SJCRH30 (cell line): ENCODE results near the gene CNTN5. TPM values are rescaled to one million over a fixed set of nuclear protein-coding genes. Genes with fewer than 3 reads are reported as not detected.
"Not testable (repeated sequence)": the region's sequence is repeated elsewhere in the genome, so short reads cannot be mapped to it uniquely, and the experiment has no call there.

Experiments
- DNase-seq, 2 experiments: peaks; one replicate each; pipeline ENCODE4 v3.0.0-alpha.2; 2015 to 2020
- H3K27ac ChIP-seq: fragments of 250-450 bp; sonication (Bioruptor Pico); 2 replicates; pipeline ENCODE4 v1.5.1; 2020; ENCODE audit warnings: mild to moderate bottlenecking, moderate library complexity
- H3K27me3 ChIP-seq: fragments of 250-450 bp; sonication (Bioruptor Pico); 2 replicates; pipeline ENCODE4 v1.5.1; 2020; ENCODE audit warnings: mild to moderate bottlenecking, moderate library complexity
- H3K36me3 ChIP-seq: fragments of 250-450 bp; sonication (Bioruptor Pico); 2 replicates; pipeline ENCODE4 v1.5.1; 2020; ENCODE audit warnings: mild to moderate bottlenecking, moderate library complexity
- H3K4me1 ChIP-seq: fragments of 250-450 bp; sonication (Bioruptor Pico); 2 replicates; pipeline ENCODE4 v1.5.1; 2020; ENCODE audit warnings: mild to moderate bottlenecking, moderate library complexity
- H3K4me3 ChIP-seq: fragments of 250-450 bp; sonication (Bioruptor Pico); 2 replicates; pipeline ENCODE4 v1.5.1; 2020; ENCODE audit warnings: mild to moderate bottlenecking, moderate library complexity
- H3K9me3 ChIP-seq: fragments of 250-450 bp; sonication (Bioruptor Pico); replicated peaks from 2 replicates; pipeline ENCODE4 v1.5.1; 2020; ENCODE audit warnings: mild to moderate bottlenecking, moderate library complexity
- total RNA-seq: library from RNA; depleted of rRNA; stranded (reverse); fragments of >200 nt; shearing (Covaris generic); gene quantifications from 2 replicates; pipeline ENCODE4 v1.2.3, GENCODE V29; 2014

CNTN5 gene
- total RNA-seq, 1 experiment from 2014 or later: 0.34 TPM

- not testable (repeated sequence) for DNase-seq
These were observed 1236.6 kb downstream of the CNTN5 start for GRCh38 chr11:100257238-100257803.

GRCh38 chr11:100269516-100269915 lies 1248.8 kb downstream of the CNTN5 start:
- no peak for DNase-seq
- H3K4me3 ChIP-seq: no peak overlapping the region

More at GRCh38 chr11:100257238-100257803, 1236.6 kb downstream of the CNTN5 start:
- not testable (repeated sequence) for H3K9me3 ChIP-seq, H3K4me3 ChIP-seq, H3K27ac ChIP-seq, H3K27me3 ChIP-seq, H3K4me1 ChIP-seq, H3K36me3 ChIP-seq

GRCh38 chr11:100273066-100273815 lies 1252.5 kb downstream of the CNTN5 start:
- no peak for DNase-seq
- Histone ChIP-seq H3K4me1 (no peaks in the 10 kb centered on the region), H3K27me3 (no peaks in the 10 kb centered on the region)

More at GRCh38 chr11:100269516-100269915, 1248.8 kb downstream of the CNTN5 start:
- H3K27me3 ChIP-seq: no peaks in the 10 kb centered on the region
- H3K36me3 ChIP-seq: no peaks in the 10 kb centered on the region
- no peaks in the 10 kb centered on the region for H3K4me1 ChIP-seq
- H3K9me3 ChIP-seq: no peaks in the 10 kb centered on the region
- no peak overlapping the region for H3K27ac ChIP-seq

GRCh38 chr11:100274466-100274865 lies 1253.7 kb downstream of the CNTN5 start:
- H3K36me3 ChIP-seq, H3K27me3 ChIP-seq, H3K27ac ChIP-seq, H3K4me1 ChIP-seq, DNase-seq, H3K4me3 ChIP-seq, H3K9me3 ChIP-seq: not testable (repeated sequence)

More at GRCh38 chr11:100273066-100273815, 1252.5 kb downstream of the CNTN5 start:
- Histone ChIP-seq H3K9me3 (no peaks in the 10 kb centered on the region), H3K4me3 (no peak overlapping the region), H3K36me3 (no peaks in the 10 kb centered on the region), H3K27ac (no peak overlapping the region)

- Histone ChIP-seq H3K27ac (no peak overlapping the region), H3K27me3 (no peaks in the 10 kb centered on the region), H3K4me1 (no peaks in the 10 kb centered on the region), H3K4me3 (no peak overlapping the region), H3K36me3 (no peaks in the 10 kb centered on the region), H3K9me3 (no peaks in the 10 kb centered on the region)
- no peak for DNase-seq
These were observed 1274.0 kb downstream of the CNTN5 start for GRCh38 chr11:100294748-100295147.

- H3K4me1 ChIP-seq: no peaks in the 10 kb centered on the region
- no peak overlapping the region for H3K27ac ChIP-seq
- no peaks in the 10 kb centered on the region for H3K27me3 ChIP-seq
- H3K9me3 ChIP-seq: no peaks in the 10 kb centered on the region
- no peaks in the 10 kb centered on the region for H3K36me3 ChIP-seq
- no peak for DNase-seq
- no peak overlapping the region for H3K4me3 ChIP-seq
These were observed 1275.4 kb downstream of the CNTN5 start for GRCh38 chr11:100296051-100296679.

- H3K27me3 ChIP-seq: no peaks in the 10 kb centered on the region
- no peaks in the 10 kb centered on the region for H3K9me3 ChIP-seq
- no peak overlapping the region for H3K4me3 ChIP-seq
- H3K27ac ChIP-seq: no peak overlapping the region
- H3K36me3 ChIP-seq: no peaks in the 10 kb centered on the region
- no peak for DNase-seq
- H3K4me1 ChIP-seq: no peaks in the 10 kb centered on the region
These were observed 1276.8 kb downstream of the CNTN5 start for GRCh38 chr11:100297516-100297915.

- H3K4me1 ChIP-seq: no peaks in the 10 kb centered on the region
- no peaks in the 10 kb centered on the region for H3K36me3 ChIP-seq
These were observed 1282.1 kb downstream of the CNTN5 start for GRCh38 chr11:100302824-100303223.

GRCh38 chr11:100303897-100304296 lies 1283.1 kb downstream of the CNTN5 start:
- H3K36me3 ChIP-seq: no peaks in the 10 kb centered on the region
- no peak for DNase-seq
- H3K9me3 ChIP-seq: no peaks in the 10 kb centered on the region
- no peaks in the 10 kb centered on the region for H3K4me1 ChIP-seq
- H3K27me3 ChIP-seq: no peaks in the 10 kb centered on the region
- H3K27ac ChIP-seq: no peak overlapping the region
- H3K4me3 ChIP-seq: no peak overlapping the region

More at GRCh38 chr11:100302824-100303223, 1282.1 kb downstream of the CNTN5 start:
- no peak overlapping the region for H3K4me3 ChIP-seq
- H3K9me3 ChIP-seq: no peaks in the 10 kb centered on the region
- no peak overlapping the region for H3K27ac ChIP-seq
- no peaks in the 10 kb centered on the region for H3K27me3 ChIP-seq
- no peak for DNase-seq

GRCh38 chr11:100308202-100308601 lies 1287.5 kb downstream of the CNTN5 start:
- Histone ChIP-seq H3K4me3 (no peak overlapping the region), H3K27me3 (no peaks in the 10 kb centered on the region), H3K36me3 (no peaks in the 10 kb centered on the region), H3K4me1 (no peaks in the 10 kb centered on the region), H3K27ac (no peak overlapping the region), H3K9me3 (no peaks in the 10 kb centered on the region)
- no peak for DNase-seq

GRCh38 chr11:100315946-100316345 lies 1295.2 kb downstream of the CNTN5 start:
- no peaks in the 10 kb centered on the region for H3K4me1 ChIP-seq
- no peak overlapping the region for H3K4me3 ChIP-seq
- no peaks in the 10 kb centered on the region for H3K36me3 ChIP-seq
- no peaks in the 10 kb centered on the region for H3K9me3 ChIP-seq
- H3K27me3 ChIP-seq: no peaks in the 10 kb centered on the region
- H3K27ac ChIP-seq: no peak overlapping the region
- no peak for DNase-seq

- Histone ChIP-seq H3K4me1 (no peaks in the 10 kb centered on the region), H3K4me3 (no peak overlapping the region), H3K27ac (no peak overlapping the region), H3K36me3 (no peaks in the 10 kb centered on the region), H3K9me3 (no peaks in the 10 kb centered on the region), H3K27me3 (no peaks in the 10 kb centered on the region)
- no peak for DNase-seq
These were observed 1296.2 kb downstream of the CNTN5 start for GRCh38 chr11:100316952-100317351.

GRCh38 chr11:100319691-100320090 lies 1298.9 kb downstream of the CNTN5 start:
- Histone ChIP-seq H3K9me3 (no peaks in the 10 kb centered on the region), H3K36me3 (no peaks in the 10 kb centered on the region), H3K4me3 (no peak overlapping the region), H3K4me1 (no peaks in the 10 kb centered on the region), H3K27me3 (no peaks in the 10 kb centered on the region), H3K27ac (no peak overlapping the region)
- no peak for DNase-seq

- no peaks in the 10 kb centered on the region for H3K27me3 ChIP-seq
- peak; percentile 27 to 46 for DNase-seq
These were observed 1308.0 kb downstream of the CNTN5 start for GRCh38 chr11:100328626-100329340.

GRCh38 chr11:100329352-100329751 lies 1308.6 kb downstream of the CNTN5 start:
- H3K4me1 ChIP-seq: peaks cover 5% of the 10 kb centered on the region; the same call in 1 of the 2 replicates
- H3K27me3 ChIP-seq: no peaks in the 10 kb centered on the region
- no peak overlapping the region; the same call in 1 of the 2 replicates for H3K27ac ChIP-seq
- no peak overlapping the region for H3K4me3 ChIP-seq
- peak; percentile 20 to 46 for DNase-seq
- H3K36me3 ChIP-seq: no peaks in the 10 kb centered on the region
- H3K9me3 ChIP-seq: no peaks in the 10 kb centered on the region

More at GRCh38 chr11:100328626-100329340, 1308.0 kb downstream of the CNTN5 start:
- Histone ChIP-seq H3K4me1 (peaks cover 5% of the 10 kb centered on the region; the same call in 1 of the 2 replicates), H3K9me3 (no peaks in the 10 kb centered on the region), H3K4me3 (no peak overlapping the region), H3K27ac (peak overlapping the region; percentile 3; the same call in 1 of the 2 replicates), H3K36me3 (no peaks in the 10 kb centered on the region)
